HG03558 (cell line): ENCODE results near the gene NEK8.

ENCODE experiments used
- ATAC-seq: cut with Tn5 transposase; IDR thresholded peaks from one replicate; pipeline ENCODE4 v1.9.1; 2021; ENCODE audit warnings: moderate number of reproducible peaks; ENCODE audit not compliant: unreplicated experiment; ENCODE audit errors: extremely low read depth

The NEK8 gene

DNA sequence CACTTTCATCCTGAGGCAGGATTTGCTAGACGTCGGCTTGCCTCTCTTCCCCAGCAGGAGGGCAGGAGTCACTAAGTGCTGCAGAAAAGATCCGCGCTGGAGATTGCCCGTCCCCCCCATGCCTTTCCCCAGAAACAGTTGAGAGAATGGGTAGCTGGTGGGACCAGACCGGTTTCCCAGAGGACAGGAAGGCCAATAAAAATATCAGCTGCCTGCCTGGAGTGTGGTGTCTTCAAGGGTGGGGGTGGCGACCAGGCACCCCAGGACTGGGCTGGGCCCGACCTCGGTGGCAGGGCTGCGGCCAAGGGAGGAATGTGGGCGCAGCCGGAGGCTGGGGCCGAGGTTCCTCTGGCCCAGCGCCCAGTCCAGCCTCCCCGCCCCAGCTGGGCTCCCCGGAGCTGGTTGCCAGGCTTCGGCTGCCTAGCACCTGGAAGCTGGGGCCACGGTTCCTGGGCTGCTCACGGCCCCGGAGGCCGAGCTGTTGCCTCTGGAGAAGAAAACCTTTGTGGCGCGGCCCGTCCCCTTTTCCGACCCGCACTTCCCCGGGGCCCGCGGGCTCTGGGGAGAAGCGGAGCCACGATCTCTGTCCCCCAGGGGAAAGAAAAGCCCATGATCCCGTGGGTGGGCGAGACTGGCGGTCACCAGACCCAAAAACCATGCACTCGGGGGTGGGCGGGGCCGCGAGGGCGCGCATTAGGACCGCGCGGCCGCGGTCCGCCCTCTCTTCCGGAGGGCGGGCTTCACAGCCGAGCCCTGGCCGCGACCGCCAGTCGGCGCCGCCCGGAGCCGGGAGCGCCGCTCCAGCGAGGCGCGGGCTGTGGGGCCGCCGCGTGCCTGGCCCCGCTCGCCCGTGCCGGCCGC, 14.9 kb downstream of the NEK8 start, which contains the start of gene TRAF4:
TSS of gene TRAF4 (plus strand) at position 769 of the 861 bp plus-strand sequence. CDS start 102 bp downstream, outside the sequence.
- no peak for ATAC-seq

DNA sequence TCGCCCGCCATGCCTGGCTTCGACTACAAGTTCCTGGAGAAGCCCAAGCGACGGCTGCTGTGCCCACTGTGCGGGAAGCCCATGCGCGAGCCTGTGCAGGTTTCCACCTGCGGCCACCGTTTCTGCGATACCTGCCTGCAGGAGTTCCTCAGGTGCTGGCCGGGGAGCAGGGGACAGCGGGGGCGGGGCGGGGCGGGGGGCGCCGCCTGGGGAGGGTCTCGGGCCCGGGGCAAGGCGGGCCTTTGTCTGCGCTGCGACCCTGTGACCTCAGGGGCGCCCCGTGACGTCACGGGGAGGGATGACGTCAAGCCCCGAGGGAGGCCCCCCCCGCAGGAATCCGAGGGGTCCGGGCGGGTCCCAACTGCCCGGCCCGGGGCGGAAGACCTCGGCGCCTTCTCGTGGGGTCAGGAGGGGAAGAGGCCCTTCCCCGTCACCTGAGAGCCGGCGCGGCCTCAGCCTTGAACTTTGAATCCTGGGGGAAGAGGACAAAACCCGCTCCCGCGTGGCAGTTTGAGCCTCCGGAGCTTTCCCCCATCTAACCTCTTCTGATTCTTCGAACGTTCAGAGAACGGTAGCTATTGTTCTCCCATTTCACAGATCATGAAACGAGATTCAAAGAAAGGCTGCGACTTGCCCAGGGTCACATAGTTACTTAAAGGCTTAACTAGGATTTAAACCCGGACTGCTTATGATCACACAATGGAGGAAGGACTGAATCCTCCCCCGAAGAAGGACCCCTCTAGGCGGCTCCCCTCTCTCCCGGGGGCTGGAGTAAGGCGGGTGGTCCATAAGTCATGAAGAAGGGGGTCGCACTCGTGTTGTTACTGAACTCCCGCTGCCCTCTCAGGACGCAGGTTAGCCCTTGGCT, 15.8 kb downstream of the NEK8 start:
- no peak for ATAC-seq

DNA sequence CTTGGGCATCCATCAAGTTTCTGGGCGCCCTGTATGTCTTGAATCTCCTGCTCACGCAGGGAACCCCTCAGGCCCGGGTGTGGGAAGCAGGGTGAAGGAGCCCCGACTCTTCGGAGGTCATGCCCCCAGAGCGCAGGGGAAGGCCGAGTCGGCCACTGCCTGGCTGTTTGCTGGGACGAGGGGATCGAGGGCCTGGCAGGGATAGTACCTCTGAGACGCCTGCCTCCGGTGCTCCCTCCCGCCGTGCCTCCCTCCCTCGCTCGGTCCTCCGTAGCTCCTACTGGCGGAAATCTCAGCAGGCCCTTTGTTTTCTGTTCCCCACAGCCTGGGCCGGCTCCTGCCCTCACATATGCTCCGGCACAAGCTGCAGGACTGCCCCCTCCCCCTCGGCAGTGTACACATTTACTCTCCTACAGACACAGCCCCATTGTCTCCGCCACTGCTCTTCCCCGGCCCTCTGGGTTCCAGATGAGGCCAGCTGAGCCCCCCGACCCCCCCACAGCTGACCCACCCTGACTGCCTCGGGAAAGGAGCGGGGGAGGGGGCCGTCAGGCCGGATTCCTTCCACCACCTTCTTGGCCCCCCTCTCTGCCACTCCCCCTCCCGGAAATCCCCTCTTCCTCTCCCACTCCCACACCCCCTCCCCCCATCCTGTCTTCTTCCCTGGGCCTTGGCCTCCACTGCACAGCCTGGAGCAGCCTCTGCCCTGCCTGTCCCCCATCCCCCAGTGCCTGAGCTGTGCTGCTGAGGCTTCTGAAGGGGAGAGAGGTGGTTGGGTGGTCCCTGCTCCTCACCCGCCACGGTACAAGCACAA, 16.6 kb downstream of the NEK8 start:
- ATAC-seq = no peak

DNA sequence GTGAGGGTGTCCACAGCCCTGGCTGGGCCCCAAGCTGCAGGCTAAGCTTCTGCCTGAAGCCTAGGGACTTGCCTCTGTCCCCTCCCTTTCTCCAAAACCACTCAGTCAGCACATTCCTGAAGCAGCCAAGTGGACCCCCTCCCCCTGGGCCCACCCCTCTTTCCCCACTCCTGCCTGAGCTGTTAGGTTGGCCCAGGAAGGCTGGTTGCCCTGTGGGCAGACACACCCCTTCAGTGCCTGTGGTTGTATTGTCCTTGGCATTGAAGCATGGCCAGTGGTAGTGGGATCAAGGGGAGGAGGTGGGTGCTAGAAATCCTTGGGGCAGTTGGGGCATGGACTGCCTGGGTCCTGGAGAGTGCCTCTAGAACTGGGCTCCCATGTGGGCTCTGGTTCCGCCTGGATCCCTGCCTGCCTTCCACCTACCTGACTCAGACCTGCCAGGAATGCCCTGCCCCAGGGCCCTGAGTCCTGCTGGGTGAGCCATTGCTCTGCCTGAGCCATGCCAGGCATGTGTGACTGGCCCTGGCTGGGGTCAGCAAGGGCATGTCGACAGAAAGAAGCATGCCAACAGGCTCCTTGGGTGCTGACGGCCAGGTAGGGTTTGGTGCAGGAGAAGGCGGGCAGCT, 17.3 kb downstream of the NEK8 start:
- ATAC-seq = no peak

DNA sequence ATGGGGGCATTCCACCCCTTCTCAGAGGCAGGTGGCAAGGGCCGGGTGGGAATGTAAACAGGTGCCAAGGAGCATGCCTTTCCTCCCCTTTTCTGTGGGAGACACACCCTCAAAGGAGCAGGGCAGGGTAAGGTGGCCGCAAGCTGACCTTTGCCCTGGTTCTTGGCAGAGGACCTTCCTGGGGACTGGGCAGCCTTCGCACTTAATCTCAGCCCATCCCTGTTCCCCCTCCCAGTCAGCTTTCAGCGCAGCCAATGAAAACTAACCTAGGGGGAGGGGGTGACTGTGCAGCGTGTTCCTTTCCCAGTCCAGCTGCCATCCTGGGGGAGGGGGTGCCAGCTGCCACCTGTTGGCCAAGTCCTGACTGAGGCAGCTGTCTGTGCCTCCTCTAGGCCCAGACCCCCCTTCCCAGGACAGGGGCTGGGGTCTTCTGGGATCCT, 18.0 kb downstream of the NEK8 start:
- ATAC-seq = no peak

DNA sequence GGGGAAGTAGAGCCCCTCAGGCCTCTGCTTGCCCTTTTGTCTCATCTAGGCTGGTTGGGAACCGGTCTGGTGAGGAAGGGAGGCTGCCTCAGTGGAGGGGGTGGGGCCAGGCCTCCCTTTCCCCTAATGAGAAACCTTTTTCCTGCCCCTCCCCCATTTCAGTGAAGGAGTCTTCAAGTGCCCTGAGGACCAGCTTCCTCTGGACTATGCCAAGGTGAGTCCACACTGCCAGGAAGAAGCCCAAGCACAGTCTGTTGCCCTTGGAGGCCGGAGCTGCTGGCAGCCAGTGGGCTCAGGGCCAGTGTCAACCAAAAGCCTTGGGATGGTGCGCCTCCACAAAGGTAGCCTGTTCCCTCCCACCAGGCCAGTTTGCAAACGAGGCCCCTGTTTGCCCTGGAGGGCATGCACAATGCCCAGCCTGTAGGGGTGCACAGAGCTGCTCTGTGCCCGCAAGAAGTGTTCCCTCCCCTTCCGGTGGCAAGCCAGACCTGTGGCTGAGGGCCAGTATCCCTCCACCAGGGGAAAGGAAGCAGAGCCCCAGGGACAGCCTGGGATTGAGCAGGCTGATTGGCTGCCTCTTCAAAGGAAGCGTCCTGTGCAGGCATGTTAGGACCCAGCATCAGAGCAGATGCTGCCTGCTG, 18.6 kb downstream of the NEK8 start:
- no peak for ATAC-seq

DNA sequence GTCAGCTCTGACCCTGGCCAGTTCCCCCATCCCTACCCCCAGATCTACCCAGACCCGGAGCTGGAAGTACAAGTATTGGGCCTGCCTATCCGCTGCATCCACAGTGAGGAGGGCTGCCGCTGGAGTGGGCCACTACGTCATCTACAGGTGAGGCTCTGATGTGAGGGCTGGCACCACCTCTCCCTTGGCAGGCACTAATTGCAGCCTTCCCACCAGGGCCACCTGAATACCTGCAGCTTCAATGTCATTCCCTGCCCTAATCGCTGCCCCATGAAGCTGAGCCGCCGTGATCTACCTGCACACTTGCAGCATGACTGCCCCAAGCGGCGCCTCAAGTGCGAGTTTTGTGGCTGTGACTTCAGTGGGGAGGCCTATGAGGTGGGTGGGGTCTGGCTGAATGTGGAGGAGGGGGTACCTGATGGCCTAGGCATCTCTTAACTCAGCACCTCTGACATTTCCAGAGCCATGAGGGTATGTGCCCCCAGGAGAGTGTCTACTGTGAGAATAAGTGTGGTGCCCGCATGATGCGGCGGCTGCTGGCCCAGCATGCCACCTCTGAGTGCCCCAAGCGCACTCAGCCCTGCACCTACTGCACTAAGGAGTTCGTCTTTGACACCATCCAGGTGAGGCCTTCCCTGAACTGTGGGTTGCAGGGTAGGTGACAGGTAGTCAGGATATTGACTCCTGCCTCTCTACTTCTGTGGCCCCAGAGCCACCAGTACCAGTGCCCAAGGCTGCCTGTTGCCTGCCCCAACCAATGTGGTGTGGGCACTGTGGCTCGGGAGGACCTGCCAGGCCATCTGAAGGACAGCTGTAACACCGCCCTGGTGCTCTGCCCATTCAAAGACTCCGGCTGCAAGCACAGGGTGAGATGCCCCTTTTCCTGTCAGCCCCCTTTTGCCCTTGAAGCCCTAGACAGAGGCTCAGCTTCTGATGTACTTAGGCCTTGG, 19.5 kb downstream of the NEK8 start:
- no peak for ATAC-seq

DNA sequence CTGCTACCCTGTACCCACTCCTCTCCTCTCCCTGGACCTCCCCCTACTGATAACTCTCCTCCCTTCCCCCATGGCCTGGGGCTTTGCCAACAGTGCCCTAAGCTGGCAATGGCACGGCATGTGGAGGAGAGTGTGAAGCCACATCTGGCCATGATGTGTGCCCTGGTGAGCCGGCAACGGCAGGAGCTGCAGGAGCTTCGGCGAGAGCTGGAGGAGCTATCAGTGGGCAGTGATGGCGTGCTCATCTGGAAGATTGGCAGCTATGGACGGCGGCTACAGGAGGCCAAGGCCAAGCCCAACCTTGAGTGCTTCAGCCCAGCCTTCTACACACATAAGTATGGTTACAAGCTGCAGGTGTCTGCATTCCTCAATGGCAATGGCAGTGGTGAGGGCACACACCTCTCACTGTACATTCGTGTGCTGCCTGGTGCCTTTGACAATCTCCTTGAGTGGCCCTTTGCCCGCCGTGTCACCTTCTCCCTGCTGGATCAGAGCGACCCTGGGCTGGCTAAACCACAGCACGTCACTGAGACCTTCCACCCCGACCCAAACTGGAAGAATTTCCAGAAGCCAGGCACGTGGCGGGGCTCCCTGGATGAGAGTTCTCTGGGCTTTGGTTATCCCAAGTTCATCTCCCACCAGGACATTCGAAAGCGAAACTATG, 20.4 kb downstream of the NEK8 start:
- ATAC-seq = no peak

DNA sequence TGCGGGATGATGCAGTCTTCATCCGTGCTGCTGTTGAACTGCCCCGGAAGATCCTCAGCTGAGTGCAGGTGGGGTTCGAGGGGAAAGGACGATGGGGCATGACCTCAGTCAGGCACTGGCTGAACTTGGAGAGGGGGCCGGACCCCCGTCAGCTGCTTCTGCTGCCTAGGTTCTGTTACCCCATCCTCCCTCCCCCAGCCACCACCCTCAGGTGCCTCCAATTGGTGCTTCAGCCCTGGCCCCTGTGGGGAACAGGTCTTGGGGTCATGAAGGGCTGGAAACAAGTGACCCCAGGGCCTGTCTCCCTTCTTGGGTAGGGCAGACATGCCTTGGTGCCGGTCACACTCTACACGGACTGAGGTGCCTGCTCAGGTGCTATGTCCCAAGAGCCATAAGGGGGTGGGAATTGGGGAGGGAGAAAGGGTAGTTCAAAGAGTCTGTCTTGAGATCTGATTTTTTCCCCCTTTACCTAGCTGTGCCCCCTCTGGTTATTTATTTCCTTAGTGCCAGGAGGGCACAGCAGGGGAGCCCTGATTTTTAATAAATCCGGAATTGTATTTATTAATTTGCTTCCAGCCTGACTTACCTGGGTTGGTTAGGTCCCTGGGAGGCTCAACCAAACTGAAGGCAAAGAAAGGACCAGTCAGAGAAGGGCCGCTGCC, 21.1 kb downstream of the NEK8 start:
- ATAC-seq = no peak

DNA sequence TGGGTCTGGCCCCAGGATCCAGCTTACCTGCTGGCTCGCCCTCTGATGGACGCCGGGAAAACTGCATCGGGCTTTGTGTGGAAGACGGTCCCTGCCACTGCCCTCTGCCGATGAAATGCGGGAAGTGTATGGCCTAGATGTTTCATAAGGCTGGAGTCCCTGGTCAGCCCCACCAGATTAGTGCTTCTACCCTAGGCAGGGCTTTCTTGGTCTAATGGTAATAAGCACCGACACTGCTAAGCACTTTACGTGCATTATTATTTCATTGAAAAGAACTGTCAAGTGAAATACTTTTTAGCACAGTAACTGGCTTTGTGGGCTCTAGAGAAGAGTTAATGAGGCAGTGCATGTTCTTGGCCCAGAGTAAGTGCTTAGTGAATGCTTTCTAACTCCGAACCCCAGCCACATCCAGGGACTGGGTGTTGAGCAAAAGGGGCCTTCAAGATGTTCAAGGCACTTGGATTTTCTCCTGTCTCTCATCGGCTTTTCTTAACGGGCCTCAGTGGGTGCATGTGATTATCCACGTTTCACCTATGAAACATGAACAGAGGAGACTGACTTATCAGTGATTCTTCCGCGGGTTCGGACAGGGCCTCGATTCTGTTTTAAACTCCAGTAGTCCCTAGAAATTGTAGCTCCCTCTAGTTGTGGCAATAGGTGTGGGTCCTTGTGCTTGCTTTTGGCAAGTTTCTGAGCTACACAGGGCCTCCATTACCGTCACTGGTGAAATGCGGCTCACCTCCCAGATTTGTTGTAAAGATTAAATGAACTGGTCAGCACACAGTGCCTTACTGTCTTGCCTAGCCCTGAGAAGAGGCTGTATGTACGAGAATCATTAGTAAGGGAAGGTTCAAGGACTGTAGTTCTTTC, 21.8 kb downstream of the NEK8 start:
- ATAC-seq = no peak

DNA sequence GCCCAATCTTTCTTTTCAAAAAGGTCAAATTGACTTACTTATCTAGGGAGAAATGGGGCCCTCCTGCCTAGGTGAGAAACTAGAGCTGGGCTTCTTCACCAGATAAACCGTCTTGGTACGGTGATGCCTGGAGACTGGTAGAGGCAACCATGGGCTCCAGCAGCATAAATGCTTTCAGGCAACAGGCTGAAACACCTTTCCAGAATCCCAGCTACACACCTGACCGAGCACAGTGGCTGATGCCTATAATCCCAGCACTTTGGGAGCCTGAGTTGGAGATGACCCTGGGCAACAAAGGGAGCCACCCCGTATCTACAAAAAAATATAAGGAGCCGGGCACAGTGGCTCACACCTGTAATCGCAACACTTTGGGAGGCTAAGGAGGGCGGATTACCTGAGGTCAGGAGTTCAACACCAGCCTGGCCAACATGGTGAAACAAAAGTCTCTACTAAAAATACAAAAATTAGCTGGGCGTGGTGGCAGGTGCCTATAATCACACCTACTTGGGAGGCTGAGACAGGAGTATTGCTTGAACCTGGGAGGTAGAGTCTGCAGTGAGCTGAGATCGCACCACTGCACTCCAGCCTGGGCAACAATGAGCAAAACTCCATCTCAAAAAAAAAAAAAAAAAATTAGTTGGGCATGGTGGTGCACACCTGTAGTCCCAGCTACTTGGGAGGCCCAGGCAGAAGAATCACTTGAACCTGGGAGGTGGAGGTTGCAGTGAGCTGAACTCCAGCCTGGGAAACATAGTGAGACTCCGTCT, 23.2 kb downstream of the NEK8 start:
- ATAC-seq = no peak

DNA sequence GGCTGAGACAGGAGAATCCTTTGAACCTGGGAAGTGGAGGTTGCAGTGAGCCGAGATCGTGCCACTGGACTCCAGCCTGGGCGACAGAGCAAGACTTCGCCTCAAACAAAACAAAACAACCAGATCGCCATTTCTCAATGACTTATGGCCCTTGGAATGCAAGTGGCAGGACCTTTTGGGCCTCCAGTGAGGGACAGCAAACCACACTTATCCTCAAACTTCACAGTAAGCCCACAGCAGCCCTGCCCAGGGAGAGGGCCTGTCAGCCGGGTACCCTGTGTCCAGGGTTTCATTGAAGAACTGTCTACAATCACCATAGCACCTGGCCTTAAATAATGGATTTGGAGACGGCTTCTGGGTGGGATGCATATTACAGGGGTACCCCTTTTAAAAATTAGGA, 26.9 kb downstream of the NEK8 start:
- no peak for ATAC-seq

DNA sequence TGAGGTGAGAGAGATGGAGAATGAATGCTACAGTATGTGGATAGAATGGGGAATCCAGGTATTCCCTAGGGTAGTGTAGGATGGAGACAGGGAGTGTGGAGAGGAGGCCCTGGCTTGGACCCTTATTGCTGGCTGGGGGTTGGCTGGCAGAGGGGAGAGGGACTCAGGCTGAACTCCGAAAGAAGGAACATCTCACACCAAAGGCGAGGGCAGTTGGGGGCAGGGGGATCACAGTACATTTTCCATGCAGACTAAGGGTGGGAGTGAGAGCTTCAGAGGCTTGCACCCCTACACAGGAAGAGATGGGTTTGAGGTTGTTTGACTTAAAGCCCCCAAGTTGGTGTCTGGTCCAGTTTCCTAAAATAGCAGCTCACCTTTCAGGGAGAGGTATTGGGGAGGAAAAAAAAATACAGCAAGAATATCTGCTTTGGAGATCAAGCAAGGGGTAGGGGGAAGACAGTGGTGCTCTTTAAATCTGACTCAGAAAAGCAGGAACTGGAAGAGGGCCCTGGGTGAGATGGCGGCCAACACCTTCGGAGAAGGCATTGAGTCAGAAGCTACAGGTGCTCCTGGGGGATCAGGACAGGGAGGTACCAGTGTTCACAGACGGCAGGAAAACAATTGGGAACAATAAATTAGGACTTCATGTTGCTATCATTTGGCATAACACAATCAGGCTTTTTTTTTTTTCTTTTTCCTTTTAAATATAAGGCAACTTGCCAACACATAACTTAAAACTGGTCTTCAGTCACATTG, 27.6 kb downstream of the NEK8 start:
- ATAC-seq = no peak

DNA sequence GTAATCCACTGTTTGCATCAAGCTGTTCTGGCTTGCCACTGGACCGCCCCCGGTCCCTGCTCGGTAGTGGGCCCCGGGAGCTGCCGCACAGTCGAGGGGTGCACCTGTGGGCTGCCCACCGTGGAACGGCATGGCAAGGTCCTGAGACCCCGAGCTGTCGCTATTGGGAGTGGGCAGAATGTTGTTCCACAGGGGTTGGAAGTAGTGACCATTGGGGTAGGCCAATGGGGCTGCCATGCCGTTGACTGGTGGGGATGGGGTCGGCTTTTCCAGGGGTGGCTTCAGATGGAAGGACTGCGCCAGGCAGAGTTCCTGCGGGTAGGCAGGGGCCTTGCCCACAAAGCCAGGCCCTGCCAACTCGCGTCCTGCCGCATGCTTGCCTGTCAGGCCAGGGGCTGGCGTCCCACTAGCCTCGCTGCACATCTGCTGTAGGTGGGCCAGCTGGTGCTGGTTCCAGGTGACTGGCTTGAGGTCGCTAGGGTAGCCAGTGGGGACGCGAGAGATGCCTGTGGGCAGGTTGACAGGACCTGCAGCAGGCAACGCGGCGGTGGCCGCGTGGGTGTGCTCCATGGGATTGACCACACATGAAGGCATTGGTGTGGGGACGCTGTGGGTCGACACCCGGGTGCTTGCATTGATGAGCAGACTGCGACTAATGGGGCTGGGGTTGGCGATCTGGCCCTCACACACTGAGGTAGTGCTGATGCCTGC, 30.0 kb downstream of the NEK8 start:
- no peak for ATAC-seq
